Right ventricle myocardium superior (tissue), 1 donor: ENCODE data around the gene PSME2. TPM values are rescaled to one million over a fixed set of nuclear protein-coding genes. Genes with fewer than 3 reads are reported as not detected.
A peak's percentile ranks its signal among the peaks of the same experiment; 100 is the strongest.

ENCODE experiments used
- ATAC-seq: fragments of 200-7000 bp; cut with Tn5 transposase; one replicate; pipeline ENCODE4 v1.9.1; 2020; ENCODE audit warnings: mild to moderate bottlenecking; ENCODE audit not compliant: poor library complexity
- DNase-seq: peaks from one replicate; pipeline ENCODE4 v3.0.0-alpha.2; 2020
- intact Hi-C: fragments of 100-400 bp; cut with DNase I; formaldehyde crosslinking; loops from one replicate; pipeline ENCODE4 v1.11.2; 2022
- total RNA-seq: library from RNA; stranded (reverse); fragmentation: NEBNext Ultra II Directional; extraction: Animal tissue kit (Norgen Biotek cat#: 25700); gene quantifications from one replicate; pipeline ENCODE4 v1.2.1, GENCODE V29; 2021
- donor health status: DM: no; HTN: yes; CAD: no; lungs with severe emphysema.

The PSME2 gene
- total RNA-seq, 1 donor from 2014 or later = 88.8 TPM

DNA sequence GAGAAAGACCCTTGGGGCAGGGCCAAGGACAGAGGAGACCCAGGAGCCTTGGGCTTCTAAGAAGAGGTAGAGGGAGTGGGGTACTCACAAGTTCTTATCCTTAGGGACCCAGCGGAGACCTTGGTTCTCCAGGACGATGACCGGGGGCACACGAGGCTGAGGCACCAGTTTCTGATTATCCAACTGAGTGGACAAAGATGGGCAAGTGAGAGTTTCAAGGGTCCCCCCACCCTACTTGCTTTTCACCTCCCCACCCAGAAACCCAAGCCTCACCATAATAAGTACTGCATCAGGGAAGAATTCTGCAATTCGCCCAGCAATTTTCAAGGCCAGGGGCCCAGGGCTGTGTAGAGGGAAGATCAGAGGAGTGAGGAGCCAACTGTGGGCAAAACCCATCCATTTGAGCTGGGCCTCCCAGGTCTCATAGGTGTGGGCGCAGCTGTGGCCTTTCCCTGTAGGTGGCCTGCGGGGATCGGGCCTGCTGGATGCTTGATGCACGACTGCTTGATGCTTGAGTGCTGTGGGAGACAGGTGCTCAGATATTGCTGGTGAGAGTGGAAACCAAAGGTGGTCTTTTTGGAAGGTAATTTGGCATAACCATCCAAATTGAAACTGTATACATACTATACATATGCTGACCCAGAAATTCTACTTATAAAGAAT is 7.0 kb downstream of the PSME2 start:
- ATAC-seq (no peak), DNase-seq (no peak)
- intact Hi-C loops = no loop called here

DNA sequence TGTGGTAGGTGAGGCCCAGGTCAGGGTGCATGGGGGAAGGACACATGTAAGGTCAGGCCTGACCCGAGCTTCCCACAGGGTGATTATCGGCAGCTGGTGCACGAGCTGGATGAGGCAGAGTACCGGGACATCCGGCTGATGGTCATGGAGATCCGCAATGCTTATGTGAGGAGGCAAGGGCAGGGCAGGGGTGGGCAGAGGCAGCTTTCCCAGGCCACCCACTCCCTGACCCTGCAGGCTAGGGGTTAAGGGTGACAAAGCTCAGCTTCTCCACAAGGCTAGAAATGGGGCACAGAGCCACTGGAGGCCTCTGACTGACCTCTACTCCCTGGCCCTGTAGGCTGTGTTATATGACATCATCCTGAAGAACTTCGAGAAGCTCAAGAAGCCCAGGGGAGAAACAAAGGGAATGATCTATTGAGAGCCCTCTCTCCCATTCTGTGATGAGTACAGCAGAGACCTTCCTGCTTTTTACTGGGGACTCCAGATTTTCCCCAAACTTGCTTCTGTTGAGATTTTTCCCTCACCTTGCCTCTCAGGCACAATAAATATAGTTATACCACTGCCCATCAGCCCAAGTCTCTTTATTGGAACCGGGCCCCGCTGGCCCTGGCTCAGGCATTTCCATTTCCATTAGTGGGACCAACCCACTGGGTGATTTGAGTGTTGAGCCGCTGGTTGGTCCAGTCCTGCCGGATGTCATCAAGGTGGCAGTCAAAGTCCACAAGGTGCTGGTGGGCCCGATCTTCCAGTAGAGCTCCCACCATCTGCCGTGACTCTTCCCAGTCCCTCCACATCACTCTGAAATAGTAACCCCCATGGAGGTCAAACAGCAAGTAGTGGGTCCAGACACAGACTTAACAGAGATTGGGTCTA is 7.8 kb downstream of the PSME2 start:
- DNase-seq = no peak
- ATAC-seq = no peak
- intact Hi-C loops = no loop called here

DNA sequence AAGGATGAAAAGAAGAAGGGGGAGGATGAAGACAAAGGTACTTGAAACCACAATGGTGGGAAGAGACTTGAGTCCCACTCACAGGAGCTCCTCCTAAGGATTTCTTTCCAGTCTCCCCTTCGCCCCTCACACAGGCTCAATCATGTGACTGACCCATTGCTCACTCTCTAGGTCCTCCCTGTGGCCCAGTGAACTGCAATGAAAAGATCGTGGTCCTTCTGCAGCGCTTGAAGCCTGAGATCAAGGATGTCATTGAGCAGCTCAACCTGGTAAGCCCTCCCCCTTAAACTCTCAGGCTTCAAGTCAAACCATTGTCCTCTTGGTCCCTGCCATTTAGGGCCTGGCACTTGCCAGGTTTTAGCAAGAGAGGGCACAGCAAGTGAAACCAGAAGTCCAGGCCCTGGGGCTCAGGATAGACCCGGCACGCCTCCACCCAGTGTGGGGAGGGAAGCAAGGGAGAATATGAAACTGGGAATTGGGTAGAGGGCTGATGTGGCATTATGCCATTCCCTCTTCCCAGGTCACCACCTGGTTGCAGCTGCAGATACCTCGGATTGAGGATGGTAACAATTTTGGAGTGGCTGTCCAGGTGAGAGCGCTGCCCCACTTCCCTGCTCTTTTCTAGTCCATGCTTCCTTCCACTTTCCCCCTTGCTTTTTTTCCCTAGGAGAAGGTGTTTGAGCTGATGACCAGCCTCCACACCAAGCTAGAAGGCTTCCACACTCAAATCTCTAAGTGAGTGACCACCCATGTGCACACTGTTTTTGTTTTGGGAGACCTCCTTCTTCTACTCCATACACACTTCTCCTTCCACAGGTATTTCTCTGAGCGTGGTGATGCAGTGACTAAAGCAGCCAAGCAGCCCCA is 8.6 kb downstream of the PSME2 start:
- ATAC-seq (no peak), DNase-seq (no peak)
- intact Hi-C loops = no loop called here

DNA sequence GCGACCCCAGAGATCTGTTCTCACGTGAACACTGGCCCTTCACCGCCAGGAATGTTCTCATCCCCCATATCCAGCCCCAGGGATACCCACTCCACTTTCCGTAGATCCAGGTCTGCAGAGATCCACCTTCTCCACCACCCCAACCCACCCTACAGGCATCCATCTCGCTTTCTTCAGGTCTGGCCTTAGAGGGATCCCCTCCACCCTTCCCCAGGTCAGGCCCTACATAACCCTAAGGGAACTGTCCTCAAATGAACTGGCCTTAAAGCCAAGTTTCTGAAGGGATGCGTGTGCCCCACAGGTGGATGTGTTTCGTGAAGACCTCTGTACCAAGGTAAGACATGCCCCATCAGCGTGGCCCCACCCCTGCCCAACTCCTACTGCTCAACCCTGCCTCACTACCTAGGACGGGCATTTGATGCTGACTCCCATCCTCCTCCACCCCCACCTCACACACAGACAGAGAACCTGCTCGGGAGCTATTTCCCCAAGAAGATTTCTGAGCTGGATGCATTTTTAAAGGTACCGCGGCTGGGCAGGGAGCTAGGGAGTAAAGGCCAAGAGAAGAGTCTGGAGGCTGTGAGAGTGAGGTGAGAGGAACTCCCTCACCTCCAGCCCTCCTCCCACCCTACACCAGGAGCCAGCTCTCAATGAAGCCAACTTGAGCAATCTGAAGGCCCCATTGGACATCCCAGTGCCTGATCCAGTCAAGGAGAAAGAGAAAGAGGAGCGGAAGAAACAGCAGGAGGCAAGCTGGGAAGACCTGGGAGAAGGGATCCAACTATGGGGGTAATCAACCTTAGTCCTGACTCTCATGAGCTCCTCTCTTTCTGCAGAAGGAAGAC is 9.5 kb downstream of the PSME2 start:
- ATAC-seq = no peak
- intact Hi-C loops = no loop called here

DNA sequence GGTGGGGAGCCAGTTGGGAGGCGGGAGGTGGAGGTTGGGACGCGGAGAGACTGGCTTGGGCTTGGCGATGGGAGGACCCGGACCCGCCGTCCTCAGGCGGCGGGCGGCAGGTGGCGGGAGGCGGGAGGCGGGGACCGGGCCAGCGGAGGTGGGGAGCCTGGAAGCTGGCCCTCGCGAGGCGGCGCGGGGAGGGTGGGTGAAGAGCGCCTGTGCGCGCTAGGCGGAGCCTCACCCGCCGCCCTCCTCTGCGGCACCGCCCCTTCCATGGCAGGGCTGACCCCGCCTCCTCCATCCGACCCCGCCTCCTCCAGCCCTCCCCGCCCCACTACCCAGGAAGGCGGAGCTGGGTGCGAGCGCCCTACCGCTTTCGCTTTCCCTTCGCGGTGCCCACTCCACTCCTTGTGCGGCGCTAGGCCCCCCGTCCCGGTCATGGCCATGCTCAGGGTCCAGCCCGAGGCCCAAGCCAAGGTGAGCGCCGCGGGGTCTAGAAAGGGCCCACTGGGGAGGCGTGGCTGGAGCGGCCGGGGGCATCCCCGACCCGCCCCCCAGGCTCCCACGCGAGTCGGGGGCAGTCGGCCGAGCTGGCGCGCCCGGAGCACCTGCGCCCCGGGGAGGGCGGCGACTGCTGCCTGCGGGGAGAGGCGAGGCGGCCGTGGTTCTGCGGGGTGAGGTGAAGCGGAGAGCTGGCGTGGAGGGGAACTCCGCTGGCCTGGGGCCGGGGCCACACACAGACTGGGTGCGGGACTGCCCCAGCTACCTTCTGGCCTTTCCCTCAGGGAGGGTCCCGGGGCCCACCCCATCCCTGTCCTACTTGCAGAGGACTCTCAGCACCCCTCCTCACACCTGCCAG is 10.4 kb downstream of the PSME2 start, which contains the start of gene PSME1:
Gene PSME1, plus strand, starts transcription at position 361 of the 850 bp plus-strand sequence. Its CDS starts 69 bp downstream, at position 430.
- intact Hi-C loops = no loop called here
- peak; percentile 91 for ATAC-seq

More for the DNA sequence above, 9.5 kb downstream of the PSME2 start:
- no peak for DNase-seq

DNA sequence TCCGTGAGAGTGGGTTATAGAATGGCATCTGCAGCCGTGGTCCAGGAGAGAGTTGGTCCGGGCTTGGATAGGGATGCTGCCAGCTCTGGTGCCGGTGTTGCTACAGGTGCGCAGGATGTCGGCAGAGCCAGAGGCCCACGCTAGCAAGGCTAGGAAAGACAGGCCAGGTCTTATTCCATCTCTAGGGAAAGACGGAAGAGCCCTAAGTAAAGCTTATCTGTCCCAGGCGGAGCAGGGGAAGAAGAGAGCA is 10.9 kb downstream of the PSME2 start:
- no peak for DNase-seq
- no peak for ATAC-seq
- intact Hi-C loops = no loop called here

More for the DNA sequence above, 10.4 kb downstream of the PSME2 start, which contains the start of gene PSME1:
- DNase-seq = peak; percentile 96

DNA sequence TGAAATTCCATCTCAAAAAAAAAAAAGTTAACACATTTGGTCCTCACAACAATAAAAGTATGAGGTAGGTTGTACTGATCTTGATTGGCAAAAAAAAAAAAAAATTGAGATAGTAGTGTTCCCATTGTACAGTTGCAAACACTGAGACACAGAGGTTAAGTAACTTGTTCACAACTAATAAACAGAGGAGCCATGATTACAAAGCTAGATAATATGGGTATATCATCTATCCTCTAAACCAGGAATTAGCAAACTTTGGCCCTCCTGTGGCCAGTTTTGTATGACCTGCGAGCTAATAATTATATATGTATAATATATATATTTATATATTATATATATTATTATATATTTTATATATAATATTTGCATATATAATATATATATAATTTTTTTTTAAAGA is 12.7 kb downstream of the PSME2 start:
- DNase-seq = no peak
- no peak for ATAC-seq
- intact Hi-C loops = no loop called here

DNA sequence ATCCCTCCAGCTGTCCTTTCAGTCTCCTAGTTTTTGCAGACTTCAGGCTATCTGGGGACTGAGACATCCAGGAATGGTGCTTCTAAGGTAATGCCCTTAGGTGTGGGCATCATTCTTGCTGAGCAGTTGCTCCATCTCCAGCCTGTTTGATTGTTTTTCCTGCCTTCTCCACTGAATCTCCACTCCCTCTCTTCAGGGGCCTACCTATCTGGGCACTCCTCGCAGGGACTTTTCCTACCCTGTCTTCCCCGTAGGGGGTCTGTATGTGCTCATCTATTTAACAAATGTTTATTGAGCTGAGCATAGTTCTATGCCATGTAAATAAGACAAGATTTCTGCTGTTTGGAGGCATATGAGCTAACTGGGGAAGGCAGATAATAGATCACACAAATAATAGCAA is 13.4 kb downstream of the PSME2 start:
- DNase-seq = no peak
- intact Hi-C loops = no loop called here
- ATAC-seq = no peak

DNA sequence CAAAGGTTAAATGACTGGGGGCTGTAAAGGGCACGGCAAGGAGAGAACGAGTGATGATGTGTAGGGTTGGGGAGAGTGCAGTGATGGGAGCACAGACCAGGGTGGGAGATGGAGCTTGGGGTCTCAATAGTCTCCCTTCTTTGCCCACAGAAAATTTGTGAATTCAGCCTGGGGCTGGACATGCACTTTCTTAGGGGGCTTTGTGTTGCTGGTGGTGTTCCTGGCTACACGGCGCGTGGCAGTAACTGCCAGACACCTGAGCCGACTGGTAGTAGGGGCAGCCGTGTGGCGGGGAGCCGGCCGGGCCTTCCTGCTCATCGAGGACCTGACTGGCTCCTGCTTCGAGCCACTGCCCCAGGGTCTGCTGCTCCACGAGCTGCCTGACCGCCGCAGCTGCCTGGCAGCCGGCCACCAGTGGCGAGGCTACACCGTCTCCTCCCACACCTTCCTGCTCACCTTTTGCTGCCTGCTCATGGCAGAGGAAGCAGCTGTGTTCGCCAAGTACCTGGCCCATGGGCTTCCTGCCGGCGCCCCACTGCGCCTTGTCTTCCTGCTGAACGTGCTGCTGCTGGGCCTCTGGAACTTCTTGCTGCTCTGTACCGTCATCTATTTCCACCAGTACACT is 14.2 kb downstream of the PSME2 start:
- peak; percentile 58 for DNase-seq
- peak; percentile 3 for ATAC-seq

DNA sequence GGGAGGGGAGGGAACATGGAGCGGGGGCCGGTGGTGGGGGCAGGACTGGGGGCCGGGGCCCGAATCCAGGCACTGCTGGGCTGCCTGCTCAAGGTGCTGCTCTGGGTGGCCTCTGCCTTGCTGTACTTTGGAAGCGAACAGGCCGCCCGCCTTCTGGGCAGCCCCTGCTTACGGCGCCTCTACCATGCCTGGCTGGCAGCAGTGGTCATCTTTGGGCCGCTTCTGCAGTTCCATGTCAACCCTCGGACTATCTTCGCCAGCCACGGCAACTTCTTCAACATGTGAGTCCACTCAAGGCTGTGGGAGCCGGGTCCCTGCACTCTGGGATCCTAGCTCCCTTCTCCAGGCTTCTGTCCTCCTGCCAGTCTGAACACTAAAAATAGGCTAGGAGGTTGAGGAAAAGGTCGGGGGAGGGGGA is 14.9 kb downstream of the PSME2 start:
- peak; percentile 50 for DNase-seq
- intact Hi-C loops = no loop called here
- peak; percentile 56 for ATAC-seq

More for the DNA sequence above, 14.2 kb downstream of the PSME2 start:
- intact Hi-C loops = no loop called here

DNA sequence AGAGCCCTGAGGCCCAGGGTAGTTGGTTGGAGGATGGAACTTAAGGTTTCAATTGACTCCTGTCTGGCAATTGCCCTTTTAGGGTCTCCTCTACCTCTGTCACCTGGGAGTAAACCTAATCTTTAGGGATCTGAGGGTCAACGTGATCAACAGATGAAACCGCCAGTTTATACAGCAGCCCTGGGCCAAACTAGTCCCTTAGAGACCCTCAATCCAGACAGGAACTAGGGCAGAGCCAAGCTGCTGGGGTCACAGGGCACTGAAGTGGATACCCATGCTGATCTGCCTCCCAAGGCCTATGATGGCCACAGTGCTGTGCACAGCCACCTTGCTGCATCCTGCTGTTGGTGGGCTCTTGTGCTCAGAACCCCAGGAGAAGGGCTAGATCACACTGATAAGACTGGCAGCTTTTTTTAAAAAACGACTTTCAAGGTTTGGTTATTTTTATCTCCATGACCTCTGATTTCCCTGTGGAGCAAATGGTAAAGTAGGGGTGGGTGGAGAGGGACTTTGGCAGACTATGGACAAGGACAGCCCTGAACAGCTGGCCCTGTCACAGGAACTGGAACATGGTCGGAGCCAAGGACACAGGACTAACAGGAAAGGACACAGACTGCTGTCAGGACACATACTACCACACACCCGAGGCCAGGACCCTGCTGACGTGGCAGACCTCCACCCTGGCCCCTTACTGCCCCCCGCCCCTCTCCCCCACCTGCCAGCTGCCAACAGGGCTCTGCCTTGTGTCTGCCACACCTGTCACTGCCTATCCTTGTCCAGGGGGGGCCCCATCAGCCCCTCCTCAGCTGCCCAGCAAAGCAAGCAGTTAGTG is 15.5 kb downstream of the PSME2 start:
- peak; percentile 73 for ATAC-seq
- intact Hi-C loops = no loop called here
- DNase-seq = peak; percentile 85

DNA sequence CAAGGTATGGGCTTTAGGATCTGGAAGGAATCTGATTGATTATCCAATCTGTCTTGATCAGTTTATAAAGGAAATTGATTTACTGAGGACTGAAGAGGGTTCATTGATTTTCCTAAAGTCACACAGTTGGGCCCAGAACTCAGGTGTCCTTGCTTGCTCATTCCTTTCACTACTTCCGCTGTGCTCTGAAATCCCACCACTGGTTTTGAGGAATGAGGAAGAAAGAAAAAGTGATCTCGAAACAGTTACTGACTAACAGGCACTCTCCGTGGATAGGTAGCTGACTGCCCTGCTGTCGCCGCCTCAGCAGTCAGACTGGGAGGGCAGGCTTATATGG is 16.1 kb downstream of the PSME2 start, which contains the start of gene FITM1:
Gene FITM1, plus strand, starts transcription at position 280 of the 337 bp plus-strand sequence. CDS start 905 bp downstream, outside the sequence.
- ATAC-seq (no peak), DNase-seq (no peak)
- intact Hi-C loops = no loop called here

DNA sequence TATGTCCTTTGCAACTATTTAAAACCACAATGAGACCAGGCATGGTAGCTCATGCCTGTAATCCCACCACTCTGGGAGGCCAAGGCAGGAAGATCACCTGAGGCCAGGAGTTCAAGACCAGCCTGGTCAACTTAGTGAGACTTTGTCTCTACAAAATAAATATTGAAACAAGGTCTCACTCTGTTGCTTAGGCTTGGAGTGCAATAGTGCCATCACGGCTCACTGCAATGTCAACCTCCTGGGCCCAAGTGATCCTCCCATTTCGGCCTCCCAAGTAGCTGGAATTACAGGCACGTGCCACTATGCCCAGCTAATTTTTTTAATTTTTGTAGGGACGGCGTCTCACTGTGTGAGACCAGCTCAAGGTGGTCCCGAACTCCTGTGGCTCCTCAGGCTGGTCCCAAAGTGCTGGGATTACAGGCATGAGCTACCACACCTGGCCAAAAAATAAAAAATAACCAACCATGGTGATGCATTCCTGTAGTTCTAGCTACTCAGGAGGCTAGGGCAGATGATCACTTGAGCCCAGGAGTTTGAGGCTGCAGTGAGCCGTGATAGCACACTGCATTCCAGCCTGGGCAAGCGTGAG is 16.9 kb downstream of the PSME2 start:
- intact Hi-C loops = no loop called here
- ATAC-seq = no peak
- DNase-seq = no peak

DNA sequence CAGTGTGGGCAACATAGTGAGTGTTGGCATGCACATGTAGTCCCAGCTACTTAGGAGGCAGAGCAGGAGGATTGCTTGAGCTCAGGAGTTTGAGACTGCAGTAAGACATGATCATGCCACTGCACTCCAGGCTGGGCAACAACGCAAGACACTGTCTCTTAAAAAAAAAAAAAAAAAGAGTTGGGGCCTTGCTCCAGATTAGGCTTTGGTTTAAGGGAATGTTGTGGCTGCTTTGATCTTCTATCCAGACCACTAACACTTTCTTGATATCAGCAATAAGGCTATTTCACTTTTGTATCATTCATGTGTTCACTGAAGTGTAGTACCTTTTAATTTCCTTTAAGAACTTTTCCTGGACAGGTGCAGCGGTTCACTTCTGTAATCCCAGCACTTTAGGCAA is 18.7 kb downstream of the PSME2 start:
- no peak for ATAC-seq
- intact Hi-C loops = no loop called here
- no peak for DNase-seq

DNA sequence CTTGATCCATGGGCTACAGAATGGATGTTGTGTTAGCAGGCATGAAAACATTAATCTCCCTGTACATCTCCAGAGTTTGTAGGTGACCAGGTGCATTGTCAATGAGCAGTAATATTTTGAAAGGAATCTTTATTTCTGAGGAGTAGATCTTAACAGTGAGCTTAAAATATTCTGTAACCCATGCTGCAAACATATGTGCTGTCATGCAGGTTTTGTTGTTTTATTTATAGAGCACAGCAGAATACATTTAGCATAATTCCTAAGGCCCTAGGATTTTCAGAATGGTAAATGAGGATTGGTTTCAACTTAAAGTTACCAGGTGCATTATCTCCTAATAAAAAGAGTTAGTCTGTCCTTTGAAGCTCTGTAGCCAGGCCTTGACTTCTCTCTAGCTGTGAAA is 19.5 kb downstream of the PSME2 start:
- intact Hi-C loops = no loop called here
- DNase-seq = no peak
- ATAC-seq = no peak
